NCI-H526 (cell line): ENCODE results near the gene FBN1.

ENCODE experiments used
- DNase-seq, 2 experiments: peaks; one replicate each; lab custom pipeline; 2025; lab: John Stamatoyannopoulos, UW

Gene FBN1

GRCh38 chr15:48645558-48646330 lies at the start of gene FBN1:
FBN1 (minus strand) TSS chr15:48645709; CDS start chr15:48644769, 940 bp downstream.
- peak in 1 of 2 experiments; percentile 62 for DNase-seq

- no peak for DNase-seq
Observed at GRCh38 chr15:48693484-48693883, 48.0 kb upstream of the FBN1 start.

GRCh38 chr15:48688493-48688892 lies 43.0 kb upstream of the FBN1 start:
- DNase-seq: no peak

GRCh38 chr15:48683991-48684765 lies 38.7 kb upstream of the FBN1 start:
- no peak for DNase-seq

- DNase-seq: no peak
Observed at GRCh38 chr15:48682942-48683651, 37.6 kb upstream of the FBN1 start.

GRCh38 chr15:48681353-48681752 lies 35.8 kb upstream of the FBN1 start:
- peak; percentile 23 to 37 for DNase-seq

- DNase-seq: no peak
Observed at GRCh38 chr15:48680841-48681240, 35.3 kb upstream of the FBN1 start.

- DNase-seq: no peak
Observed at GRCh38 chr15:48679952-48680351, 34.4 kb upstream of the FBN1 start.

GRCh38 chr15:48678851-48679250 lies 33.3 kb upstream of the FBN1 start:
- no peak for DNase-seq

GRCh38 chr15:48677821-48678220 lies 32.3 kb upstream of the FBN1 start:
- no peak for DNase-seq

GRCh38 chr15:48675436-48675835 lies 29.9 kb upstream of the FBN1 start:
- DNase-seq: no peak

GRCh38 chr15:48674876-48675275 lies 29.4 kb upstream of the FBN1 start:
- DNase-seq: no peak

- no peak for DNase-seq
Observed at GRCh38 chr15:48672206-48672605, 26.7 kb upstream of the FBN1 start.

- no peak for DNase-seq
Observed at GRCh38 chr15:48671103-48672022, 25.9 kb upstream of the FBN1 start.

- DNase-seq: no peak
Observed at GRCh38 chr15:48667701-48668100, 22.2 kb upstream of the FBN1 start.

GRCh38 chr15:48664436-48664835 lies 18.9 kb upstream of the FBN1 start:
- DNase-seq: no peak

GRCh38 chr15:48657950-48658591 lies 12.6 kb upstream of the FBN1 start:
- DNase-seq: no peak

- DNase-seq: no peak
Observed at GRCh38 chr15:48654801-48655200, 9.3 kb upstream of the FBN1 start.

GRCh38 chr15:48653913-48654670 lies 8.6 kb upstream of the FBN1 start:
- DNase-seq: no peak

- no peak for DNase-seq
Observed at GRCh38 chr15:48653216-48653615, 7.7 kb upstream of the FBN1 start.
